WTC11 (cell line): Measurements from ENCODE around the gene WNT3. TPM values are rescaled to one million over a fixed set of nuclear protein-coding genes. Genes with fewer than 3 reads are reported as not detected.

Experiments used
- ATAC-seq: fragments of 200-7000 bp; cut with Tn5 transposase; 2 replicates; pipeline ENCODE4 v1.10.0; 2021; ENCODE audit warnings: mild to moderate bottlenecking, moderate library complexity
- CTCF ChIA-PET: fragments of 300-600 bp; sonication (Branson Sonifier 250); formaldehyde crosslinking; loops from one replicate; lab custom pipeline; 2021; ENCODE audit warnings: antibody characterized with exemption; lab: Charles Lee
- POLR2A ChIA-PET: fragments of 350-600 bp; sonication (Branson Sonifier 250); formaldehyde crosslinking; loops from one replicate; lab custom pipeline; 2021; ENCODE audit warnings: antibody characterized with exemption; lab: Charles Lee
- DNase-seq: peaks from one replicate; pipeline ENCODE4 v3.0.0; 2021; ENCODE audit warnings: low spot score
- H3K27ac Mint-ChIP-seq: 2 replicates; pipeline ENCODE4 v1.8.0; 2021; ENCODE audit warnings: mixed read lengths
- H3K27me3 Mint-ChIP-seq: 2 replicates; pipeline ENCODE4 v1.8.0; 2021; ENCODE audit warnings: low read depth, mild to moderate bottlenecking, moderate library complexity, mixed read lengths
- H3K36me3 Mint-ChIP-seq: 2 replicates; pipeline ENCODE4 v1.8.0; 2021; ENCODE audit warnings: mixed read lengths
- H3K4me1 Mint-ChIP-seq: 2 replicates; pipeline ENCODE4 v1.8.0; 2022; ENCODE audit warnings: mixed read lengths
- H3K4me3 Mint-ChIP-seq: 2 replicates; pipeline ENCODE4 v1.8.0; 2021; ENCODE audit warnings: mild to moderate bottlenecking, moderate library complexity, mixed read lengths
- H3K9me3 Mint-ChIP-seq: 2 replicates; pipeline ENCODE4 v1.8.0; 2021; ENCODE audit warnings: mixed read lengths
- ARID4B ChIP-seq: sonication (generic); formaldehyde crosslinking; IDR thresholded peaks from 2 replicates; pipeline ENCODE4 v1.8.0; 2023; ENCODE audit warnings: missing genetic modification reagents, mild to moderate bottlenecking, borderline replicate concordance
- ATF3 ChIP-seq: sonication (generic); formaldehyde crosslinking; conservative IDR thresholded peaks from 2 replicates; pipeline ENCODE4 v1.8.1; 2022; ENCODE audit warnings: mild to moderate bottlenecking, missing genetic modification reagents
- CBFB ChIP-seq: sonication (generic); formaldehyde crosslinking; IDR thresholded peaks from 2 replicates; pipeline ENCODE4 v1.8.1; 2022; ENCODE audit warnings: mild to moderate bottlenecking, low read depth, missing genetic modification reagents
- CDX4 ChIP-seq: fragments of 250-450 bp; sonication (Bioruptor Pico); IDR thresholded peaks from 2 replicates; pipeline ENCODE4 v1.9.0; 2021; ENCODE audit warnings: moderate library complexity, mild to moderate bottlenecking, inconsistent platforms, borderline replicate concordance
- CREM ChIP-seq: sonication (generic); formaldehyde crosslinking; IDR thresholded peaks from 2 replicates; pipeline ENCODE4 v1.8.1; 2022; ENCODE audit warnings: mild to moderate bottlenecking, missing genetic modification reagents, moderate library complexity
- CTCF ChIP-seq: fragments of 200-600 bp; IDR thresholded peaks from 2 replicates; pipeline ENCODE4 v1.8.0; 2022; ENCODE audit warnings: antibody characterized with exemption
- ERG ChIP-seq: fragments of 250-450 bp; sonication (Bioruptor Pico); IDR thresholded peaks from 2 replicates; pipeline ENCODE4 v1.8.0; 2021; ENCODE audit warnings: mild to moderate bottlenecking
- IRF2 ChIP-seq: sonication (generic); formaldehyde crosslinking; IDR thresholded peaks from 2 replicates; pipeline ENCODE4 v1.8.0; 2022; ENCODE audit warnings: low read depth, missing genetic modification reagents, borderline replicate concordance
- JUN ChIP-seq: sonication (generic); formaldehyde crosslinking; IDR thresholded peaks from 2 replicates; pipeline ENCODE4 v1.8.0; 2023; ENCODE audit warnings: mild to moderate bottlenecking, missing genetic modification reagents
- MAX ChIP-seq: sonication (generic); formaldehyde crosslinking; IDR thresholded peaks from 2 replicates; pipeline ENCODE4 v1.8.0; 2022; ENCODE audit warnings: mild to moderate bottlenecking, missing genetic modification reagents
- NR3C1 ChIP-seq: sonication (generic); formaldehyde crosslinking; conservative IDR thresholded peaks from 2 replicates; pipeline ENCODE4 v1.8.1; 2023; ENCODE audit warnings: low read depth, mild to moderate bottlenecking, missing genetic modification reagents
- PRRX2 ChIP-seq: fragments of 250-450 bp; sonication (Bioruptor Pico); IDR thresholded peaks from 2 replicates; pipeline ENCODE4 v1.8.0; 2021; ENCODE audit warnings: mild to moderate bottlenecking
- SMAD3 ChIP-seq: sonication (generic); formaldehyde crosslinking; IDR thresholded peaks from 2 replicates; pipeline ENCODE4 v1.8.0; 2022; ENCODE audit warnings: missing genetic modification reagents, mild to moderate bottlenecking, borderline replicate concordance
- SP1 ChIP-seq: sonication (generic); formaldehyde crosslinking; conservative IDR thresholded peaks from 2 replicates; pipeline ENCODE4 v1.8.1; 2022; ENCODE audit warnings: missing genetic modification reagents
- ZBTB21 ChIP-seq: sonication (generic); formaldehyde crosslinking; IDR thresholded peaks from 2 replicates; pipeline ENCODE4 v1.8.1; 2023; ENCODE audit warnings: mild to moderate bottlenecking, missing genetic modification reagents, borderline replicate concordance
- ZNF121 ChIP-seq: sonication (generic); formaldehyde crosslinking; IDR thresholded peaks from 2 replicates; pipeline ENCODE4 v1.8.0; 2023; ENCODE audit warnings: missing genetic modification reagents
- ZNF232 ChIP-seq: sonication (generic); formaldehyde crosslinking; IDR thresholded peaks from 2 replicates; pipeline ENCODE4 v1.8.0; 2022; ENCODE audit warnings: mild to moderate bottlenecking, missing genetic modification reagents
- ZNF263 ChIP-seq: sonication (generic); formaldehyde crosslinking; IDR thresholded peaks from 2 replicates; pipeline ENCODE4 v1.8.1; 2022; ENCODE audit warnings: low read depth, mild to moderate bottlenecking, moderate library complexity, missing genetic modification reagents
- ZNF281 ChIP-seq: sonication (generic); formaldehyde crosslinking; IDR thresholded peaks from 2 replicates; pipeline ENCODE4 v1.8.0; 2023; ENCODE audit warnings: mild to moderate bottlenecking, missing genetic modification reagents
- total RNA-seq: library from RNA; stranded (reverse); gene quantifications from 3 replicates; pipeline ENCODE4 v1.2.3, GENCODE V29; 2021

The WNT3 gene
- total RNA-seq, 1 experiment from 2014 or later, result 14.1 TPM

- ChIA-PET POLR2A (no interaction called here), CTCF (interaction anchor here (1.0 to 1.8 kb wide), 3 partner anchors 9 to 77 kb away, joined by 3 to 14 read pairs (median 8); no protein-coding TSS in a partner anchor)
- ATAC-seq, result peak; percentile 63
- H3K27ac Mint-ChIP-seq, result no peak overlapping the region
- no peak for DNase-seq
- H3K27me3 Mint-ChIP-seq, result peaks cover 6% of the 10 kb centered on the region
- no peak overlapping the region for H3K4me3 Mint-ChIP-seq
- peaks cover 22% of the 10 kb centered on the region for H3K4me1 Mint-ChIP-seq
- H3K36me3 Mint-ChIP-seq, result no peaks in the 10 kb centered on the region
- TF ChIP-seq IRF2 (CRISPR knock-in tag) (no peak), NR3C1 (no peak), ZNF232 (no peak), CBFB (CRISPR knock-in tag) (no peak), CREM (CRISPR knock-in tag) (no peak), SP1 (CRISPR knock-in tag) (no peak), PRRX2 (CRISPR knock-in tag) (no peak), ZNF263 (CRISPR knock-in tag) (no peak), CTCF (no peak), ARID4B (no peak)
- H3K9me3 Mint-ChIP-seq, result no peaks in the 10 kb centered on the region
Measured at GRCh38 chr17:46865100-46865499, 46.6 kb upstream of the WNT3 start.

- POLR2A ChIA-PET, result interaction anchor here (0.5 to 0.6 kb wide), 2 partner anchors 7 to 82 kb away, joined by 3 to 4 read pairs; no protein-coding TSS in a partner anchor
- Mint-ChIP-seq H3K4me3 (no peak overlapping the region), H3K4me1 (peaks cover 22% of the 10 kb centered on the region), H3K27me3 (peaks cover 6% of the 10 kb centered on the region), H3K27ac (no peak overlapping the region), H3K9me3 (no peaks in the 10 kb centered on the region), H3K36me3 (no peaks in the 10 kb centered on the region)
- CTCF ChIA-PET, result interaction anchor here (0.6 to 2.0 kb wide), 6 partner anchors 11 to 100 kb away, joined by 3 to 16 read pairs (median 4); no protein-coding TSS in a partner anchor
- no peak for ATAC-seq
- no peak for DNase-seq
- no peak for TF ChIP-seq ZBTB21 (CRISPR knock-in tag)
- no peak for TF ChIP-seq ZNF281
- TF ChIP-seq JUN (CRISPR knock-in tag), result no peak
- TF ChIP-seq CTCF, result no peak
- no peak for TF ChIP-seq CDX4 (CRISPR knock-in tag)
- no peak for TF ChIP-seq ERG (CRISPR knock-in tag)
- no peak for TF ChIP-seq ZNF121 (CRISPR knock-in tag)
- TF ChIP-seq SMAD3 (CRISPR knock-in tag), result no peak
- no peak for TF ChIP-seq MAX (CRISPR knock-in tag)
- no peak for TF ChIP-seq ATF3 (CRISPR knock-in tag)
Measured at GRCh38 chr17:46863383-46864121, 45.1 kb upstream of the WNT3 start.
